Transverse colon (tissue), 4 donors: Measurements from ENCODE around the gene TTLL9. TPM values are rescaled to one million over a fixed set of nuclear protein-coding genes. Genes with fewer than 3 reads are reported as not detected.

Experiments used
- DNase-seq: peaks from one replicate; pipeline ENCODE4 v3.0.0-alpha.2; 2019
- H3K27ac ChIP-seq, 4 donors: fragments of 200-600 bp; sonication (generic); 2 replicates each; pipeline ENCODE4 v1.5.1; 2016 to 2018; ENCODE audit warnings: inconsistent platforms in 4 of 4
- H3K27me3 ChIP-seq: fragments of 200-600 bp; sonication (generic); 2 replicates; pipeline ENCODE4 v1.5.1; 2017; ENCODE audit warnings: inconsistent platforms
- H3K36me3 ChIP-seq, 4 donors: fragments of 200-600 bp; sonication (generic); 2 replicates each; pipeline ENCODE4 v1.5.1; 2017 to 2019; ENCODE audit warnings: inconsistent platforms in 4 of 4
- H3K4me1 ChIP-seq, 4 donors: fragments of 200-600 bp; sonication (generic); 2 replicates each; pipeline ENCODE4 v1.5.1; 2017 to 2020; ENCODE audit warnings: inconsistent platforms in 4 of 4
- H3K4me3 ChIP-seq, 4 donors: fragments of 200-600 bp; sonication (generic); 1 replicate in 1 of 4; 2 replicates in 3 of 4; pipeline versions ENCODE4 v1.5.1 to v1.6.1; 2017 to 2019; ENCODE audit warnings: inconsistent platforms in 4 of 4
- H3K9me3 ChIP-seq, 2 donors: fragments of 200-600 bp; sonication (generic); 2 replicates each; pipeline ENCODE4 v1.5.1; 2017 to 2019; ENCODE audit warnings: inconsistent platforms in 2 of 2
- EP300 ChIP-seq: sonication (generic); formaldehyde crosslinking; IDR thresholded peaks from one replicate; pipeline ENCODE4 v1.6.1; 2017; ENCODE audit warnings: antibody characterized with exemption, low read depth
- POLR2A ChIP-seq: fragments of 450-650 bp; IDR thresholded peaks from one replicate; pipeline ENCODE4 v1.6.1; 2016; ENCODE audit warnings: antibody characterized with exemption, mild to moderate bottlenecking, moderate library complexity
- POLR2AphosphoS5 ChIP-seq, 3 donors: sonication (generic); formaldehyde crosslinking; IDR thresholded peaks; one replicate each; pipeline ENCODE4 v1.6.1; 2016; ENCODE audit warnings: antibody characterized with exemption in 3 of 3
- WGBS, 2 donors: methylation state at CpG; one replicate each; pipeline ENCODE4 v1.1.5; 2018; ENCODE audit warnings: low coverage in 1 of 2; 5-methylcytosine and 5-hydroxymethylcytosine counted together
- in situ Hi-C, 4 donors: fragments of 200-750 bp; cut with MboI; loops; one replicate each; pipeline versions ENCODE4 v1.15.0 to v1.15.1; 2017; ENCODE audit warnings: low sequenced_read_pairs in 3 of 4, low pct_ligation_motif_present in 1 of 4, low pct_unique_long_range_greater_than_20kb in 1 of 4
- intact Hi-C: fragments of 100-400 bp; cut with DNase I; formaldehyde crosslinking; loops from one replicate; pipeline ENCODE4 v1.15.1; 2023; ENCODE audit warnings: low total_unique reads
- total RNA-seq, 4 donors: library from RNA; depleted of rRNA; stranded (reverse); fragments of >200 nt; gene quantifications; one replicate each; pipeline ENCODE4 v1.1.0, GENCODE V29; 2016
- TF ChIP-seq, protein P1 (sequence below), 5 experiments: fragments of 200-600 bp in 3 of 5; fragments of 450-650 bp in 2 of 5; sonication (generic) in 3 of 5; IDR thresholded peaks; 1 replicate in 2 of 5; 2 replicates in 3 of 5; pipeline ENCODE4 v1.5.1; 2016 to 2017; ENCODE audit warnings: antibody characterized with exemption in 5 of 5, inconsistent platforms in 3 of 5, mild to moderate bottlenecking in 2 of 5, moderate library complexity in 1 of 5

TTLL9 gene
- total RNA-seq, 4 donors from 2014 or later = not detected

DNA sequence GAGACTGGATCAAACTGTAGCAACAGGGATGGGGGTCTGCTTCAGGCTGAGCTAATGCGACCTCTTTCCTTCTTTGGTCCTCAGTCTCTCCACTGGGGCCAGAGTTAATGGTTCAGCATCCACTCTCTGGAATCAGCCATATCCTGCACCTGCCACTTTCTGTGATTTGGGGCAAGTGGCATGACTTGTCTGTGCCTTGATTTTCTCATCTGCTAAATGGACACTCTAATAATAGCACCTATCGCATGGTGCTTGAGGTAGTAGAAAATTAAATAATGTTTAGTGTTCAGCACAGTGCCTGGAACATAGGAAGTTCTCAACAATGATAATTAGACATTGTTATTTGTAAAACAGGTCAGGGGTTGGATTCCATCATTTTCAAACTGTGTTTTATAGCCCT is 103.9 kb downstream of the TTLL9 start:
- in situ Hi-C loops (no loop called here), intact Hi-C loops (no loop called here)
- no peaks in the 10 kb centered on the region for H3K36me3 ChIP-seq
- 83 to 86% methylated on average over 2 of the region's 2 CpGs for WGBS, 2 donors
- no peak overlapping the region for H3K27ac ChIP-seq
- TF ChIP-seq POLR2AphosphoS5 (IDR thresholded peaks at IDR 0.05) = no peak
- DNase-seq = no peak
- no peak overlapping the region for H3K4me3 ChIP-seq
- H3K4me1 ChIP-seq = no peaks in the 10 kb centered on the region
- H3K9me3 ChIP-seq = no peaks in the 10 kb centered on the region
- H3K27me3 ChIP-seq = peaks cover 33% of the 10 kb centered on the region

DNA sequence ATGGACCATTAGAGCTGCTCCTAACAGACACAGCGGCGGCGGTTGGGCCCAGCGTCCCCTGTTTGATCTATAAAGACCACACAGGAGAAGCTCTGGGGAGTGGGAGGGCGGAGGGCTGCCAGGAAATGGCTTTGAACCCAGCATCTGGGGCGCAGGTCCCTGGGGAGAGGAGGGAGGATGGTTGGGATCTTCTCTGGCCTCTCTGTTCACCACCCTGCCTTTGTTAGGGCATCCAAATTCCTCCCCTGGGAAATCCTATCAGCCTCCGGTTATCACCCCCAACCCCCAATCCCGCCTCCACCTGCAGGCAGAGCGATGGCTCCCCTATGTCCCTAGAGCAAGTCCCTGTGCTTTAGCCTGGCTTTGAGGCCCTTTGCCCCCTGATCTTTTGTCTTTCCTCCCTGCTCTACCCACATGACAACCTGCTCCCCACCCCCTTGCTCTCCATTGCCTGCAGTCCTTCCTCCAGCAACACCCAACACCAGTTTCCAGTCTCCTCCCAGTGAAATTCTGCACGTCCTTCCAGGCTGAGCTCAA is 104.6 kb downstream of the TTLL9 start:
- H3K9me3 ChIP-seq = no peaks in the 10 kb centered on the region
- in situ Hi-C loops = no loop called here

DNA sequence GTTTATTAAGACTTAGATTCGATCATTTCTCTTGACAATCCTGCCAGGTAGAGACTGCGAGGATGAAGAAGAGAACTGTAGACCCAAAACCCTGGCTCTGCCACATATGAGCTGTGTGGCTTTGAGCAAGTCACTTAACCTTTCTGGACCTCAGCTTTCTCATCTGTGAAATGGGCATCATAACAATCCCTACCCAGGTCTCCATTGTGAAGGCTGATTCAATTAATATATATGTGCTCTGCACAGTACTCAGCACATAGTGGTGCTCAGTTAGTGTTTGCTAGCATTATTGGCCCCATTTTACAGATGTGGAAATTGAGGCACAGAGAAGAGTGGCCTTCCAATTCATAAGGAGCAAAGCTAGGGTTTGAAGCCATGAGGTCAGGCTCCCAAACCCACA is 105.4 kb downstream of the TTLL9 start:
- WGBS, 2 donors = 67 to 80% methylated on average over 2 of the region's 2 CpGs
- H3K4me3 ChIP-seq = no peak overlapping the region
- H3K27me3 ChIP-seq = peaks cover 40% of the 10 kb centered on the region
- H3K9me3 ChIP-seq = no peaks in the 10 kb centered on the region
- TF ChIP-seq POLR2A (no peak), EP300 (no peak), POLR2AphosphoS5 (IDR thresholded peaks at IDR 0.05) (no peak)
- TF ChIP-seq, protein P1, sequence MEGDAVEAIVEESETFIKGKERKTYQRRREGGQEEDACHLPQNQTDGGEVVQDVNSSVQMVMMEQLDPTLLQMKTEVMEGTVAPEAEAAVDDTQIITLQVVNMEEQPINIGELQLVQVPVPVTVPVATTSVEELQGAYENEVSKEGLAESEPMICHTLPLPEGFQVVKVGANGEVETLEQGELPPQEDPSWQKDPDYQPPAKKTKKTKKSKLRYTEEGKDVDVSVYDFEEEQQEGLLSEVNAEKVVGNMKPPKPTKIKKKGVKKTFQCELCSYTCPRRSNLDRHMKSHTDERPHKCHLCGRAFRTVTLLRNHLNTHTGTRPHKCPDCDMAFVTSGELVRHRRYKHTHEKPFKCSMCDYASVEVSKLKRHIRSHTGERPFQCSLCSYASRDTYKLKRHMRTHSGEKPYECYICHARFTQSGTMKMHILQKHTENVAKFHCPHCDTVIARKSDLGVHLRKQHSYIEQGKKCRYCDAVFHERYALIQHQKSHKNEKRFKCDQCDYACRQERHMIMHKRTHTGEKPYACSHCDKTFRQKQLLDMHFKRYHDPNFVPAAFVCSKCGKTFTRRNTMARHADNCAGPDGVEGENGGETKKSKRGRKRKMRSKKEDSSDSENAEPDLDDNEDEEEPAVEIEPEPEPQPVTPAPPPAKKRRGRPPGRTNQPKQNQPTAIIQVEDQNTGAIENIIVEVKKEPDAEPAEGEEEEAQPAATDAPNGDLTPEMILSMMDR (IDR thresholded peaks at IDR 0.05) = no peak
- no peaks in the 10 kb centered on the region for H3K36me3 ChIP-seq
- intact Hi-C loops (no loop called here), in situ Hi-C loops (no loop called here)
- H3K27ac ChIP-seq = no peak overlapping the region
- DNase-seq = no peak
- H3K4me1 ChIP-seq = no peaks in the 10 kb centered on the region

More for the DNA sequence above, 104.6 kb downstream of the TTLL9 start:
- Histone ChIP-seq H3K27me3 (peaks cover 33% of the 10 kb centered on the region), H3K36me3 (no peaks in the 10 kb centered on the region), H3K4me3 (no peak overlapping the region), H3K4me1 (no peaks in the 10 kb centered on the region), H3K27ac (no peak overlapping the region)
- no peak for TF ChIP-seq POLR2AphosphoS5 (IDR thresholded peaks at IDR 0.05)
- no peak for TF ChIP-seq POLR2A
- no peak for DNase-seq
- intact Hi-C loops = no loop called here
- whole genome bisulfite sequencing, 2 donors = 39% methylated on average over 10 of the region's 10 CpGs; no CpG with 5 or more reads in 1 of the 2 donors

DNA sequence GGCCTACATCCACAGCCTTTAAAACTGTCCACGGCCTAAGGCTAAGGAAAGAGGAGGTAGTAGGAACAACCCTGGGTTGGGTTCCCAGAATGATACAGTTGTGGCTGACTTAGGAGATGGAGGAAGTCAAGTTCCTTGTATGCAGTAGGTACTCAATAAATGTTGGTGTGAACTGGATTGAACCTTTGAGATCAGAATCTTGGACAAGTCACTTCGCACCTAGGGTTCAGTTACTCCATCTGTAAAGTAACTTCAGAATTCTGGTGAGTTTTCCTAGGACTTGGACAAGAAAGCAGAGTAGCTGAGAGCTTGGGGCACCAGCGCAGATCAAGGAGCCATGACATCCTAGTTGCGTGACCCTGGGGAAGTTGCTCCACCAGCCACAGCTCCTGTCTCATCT is 106.6 kb downstream of the TTLL9 start:
- intact Hi-C loops (no loop called here), in situ Hi-C loops (no loop called here)
- no peaks in the 10 kb centered on the region for H3K9me3 ChIP-seq
- H3K4me3 ChIP-seq = no peak overlapping the region
- no peak for TF ChIP-seq EP300
- TF ChIP-seq POLR2A = no peak
- TF ChIP-seq, protein P1 (IDR thresholded peaks at IDR 0.05) = no peak
- TF ChIP-seq POLR2AphosphoS5 (IDR thresholded peaks at IDR 0.05) = no peak
- H3K36me3 ChIP-seq = no peaks in the 10 kb centered on the region
- no peak for DNase-seq
- peaks cover 33% of the 10 kb centered on the region for H3K27me3 ChIP-seq
- no peaks in the 10 kb centered on the region for H3K4me1 ChIP-seq
- WGBS, 2 donors = 85% methylated on average over 4 of the region's 4 CpGs; no CpG with 5 or more reads in 1 of the 2 donors
- H3K27ac ChIP-seq = no peak overlapping the region

DNA sequence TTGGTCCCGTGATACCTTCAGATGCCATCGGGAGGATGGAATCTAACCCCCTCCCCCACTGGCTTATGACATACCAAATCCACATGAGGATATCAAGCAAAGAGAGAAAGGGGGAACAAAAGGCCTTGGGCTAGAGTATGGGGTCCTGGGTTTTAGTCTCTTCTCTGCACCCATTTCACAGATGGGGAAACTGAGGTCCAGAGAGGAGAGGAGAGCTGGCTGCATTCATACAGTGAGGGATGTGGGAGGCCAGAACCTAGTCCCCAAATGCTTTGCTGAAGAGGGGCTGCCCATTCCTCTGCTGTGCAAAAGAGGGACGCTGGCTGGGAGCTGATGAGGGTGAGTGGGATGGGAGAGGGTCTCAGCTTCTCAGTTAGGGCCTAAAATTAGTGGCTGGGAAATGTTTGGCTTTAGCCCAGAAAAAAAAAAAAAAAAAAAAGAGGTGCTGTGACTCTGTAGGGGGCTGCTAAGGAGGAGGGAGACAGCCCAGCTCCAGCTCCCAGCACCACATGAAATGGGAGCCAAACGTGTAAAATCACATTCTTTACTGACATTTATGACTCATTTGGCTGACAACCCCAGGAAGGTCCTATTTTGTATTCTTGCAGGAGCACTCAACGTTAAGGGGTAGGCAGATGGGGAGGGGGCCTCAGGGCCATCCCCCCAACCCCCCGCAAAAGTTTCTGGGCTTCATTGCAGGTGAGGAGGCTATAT is 109.4 kb downstream of the TTLL9 start:
- TF ChIP-seq, protein P1 (IDR thresholded peaks at IDR 0.05) = no peak
- TF ChIP-seq POLR2AphosphoS5 (IDR thresholded peaks at IDR 0.05) = no peak
- no peak for TF ChIP-seq EP300
- no peak for TF ChIP-seq POLR2A
- H3K27ac ChIP-seq = no peak overlapping the region
- no peaks in the 10 kb centered on the region for H3K9me3 ChIP-seq
- in situ Hi-C loops (no loop called here), intact Hi-C loops (no loop called here)
- H3K4me1 ChIP-seq = no peaks in the 10 kb centered on the region
- no peaks in the 10 kb centered on the region for H3K36me3 ChIP-seq
- DNase-seq = no peak
- 40 to 55% methylated on average over 3 to 6 of the region's 6 CpGs for WGBS, 2 donors
- no peak overlapping the region for H3K4me3 ChIP-seq
- peaks cover 17% of the 10 kb centered on the region for H3K27me3 ChIP-seq
